Sciatic nerve (tissue), 2 donors: Measurements from ENCODE around the gene SERPINI1. TPM values are rescaled to one million over a fixed set of nuclear protein-coding genes. Genes with fewer than 3 reads are reported as not detected.

ENCODE experiments used
- ATAC-seq: fragments of 200-7000 bp; cut with Tn5 transposase; one replicate; pipeline ENCODE4 v1.9.1; 2020; ENCODE audit warnings: mild to moderate bottlenecking, moderate library complexity
- DNase-seq: peaks from one replicate; pipeline ENCODE4 v3.0.0-alpha.2; 2020; ENCODE audit warnings: low spot score
- intact Hi-C: fragments of 100-400 bp; cut with DNase I; formaldehyde crosslinking; loops from one replicate; pipeline ENCODE4 v1.14.2; 2022
- total RNA-seq: library from RNA; stranded (reverse); fragmentation: NEBNext Ultra II Directional; extraction: Animal tissue kit (Norgen Biotek cat#: 25700); gene quantifications from one replicate; pipeline ENCODE4 v1.2.1, GENCODE V29; 2021
- donor health status: DM: no; HTN: no; CAD: no.
- donor health status: DM: no; HTN: no; CAD: no.

Gene SERPINI1, protein sequence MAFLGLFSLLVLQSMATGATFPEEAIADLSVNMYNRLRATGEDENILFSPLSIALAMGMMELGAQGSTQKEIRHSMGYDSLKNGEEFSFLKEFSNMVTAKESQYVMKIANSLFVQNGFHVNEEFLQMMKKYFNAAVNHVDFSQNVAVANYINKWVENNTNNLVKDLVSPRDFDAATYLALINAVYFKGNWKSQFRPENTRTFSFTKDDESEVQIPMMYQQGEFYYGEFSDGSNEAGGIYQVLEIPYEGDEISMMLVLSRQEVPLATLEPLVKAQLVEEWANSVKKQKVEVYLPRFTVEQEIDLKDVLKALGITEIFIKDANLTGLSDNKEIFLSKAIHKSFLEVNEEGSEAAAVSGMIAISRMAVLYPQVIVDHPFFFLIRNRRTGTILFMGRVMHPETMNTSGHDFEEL
- 10.4 TPM for total RNA-seq

DNA sequence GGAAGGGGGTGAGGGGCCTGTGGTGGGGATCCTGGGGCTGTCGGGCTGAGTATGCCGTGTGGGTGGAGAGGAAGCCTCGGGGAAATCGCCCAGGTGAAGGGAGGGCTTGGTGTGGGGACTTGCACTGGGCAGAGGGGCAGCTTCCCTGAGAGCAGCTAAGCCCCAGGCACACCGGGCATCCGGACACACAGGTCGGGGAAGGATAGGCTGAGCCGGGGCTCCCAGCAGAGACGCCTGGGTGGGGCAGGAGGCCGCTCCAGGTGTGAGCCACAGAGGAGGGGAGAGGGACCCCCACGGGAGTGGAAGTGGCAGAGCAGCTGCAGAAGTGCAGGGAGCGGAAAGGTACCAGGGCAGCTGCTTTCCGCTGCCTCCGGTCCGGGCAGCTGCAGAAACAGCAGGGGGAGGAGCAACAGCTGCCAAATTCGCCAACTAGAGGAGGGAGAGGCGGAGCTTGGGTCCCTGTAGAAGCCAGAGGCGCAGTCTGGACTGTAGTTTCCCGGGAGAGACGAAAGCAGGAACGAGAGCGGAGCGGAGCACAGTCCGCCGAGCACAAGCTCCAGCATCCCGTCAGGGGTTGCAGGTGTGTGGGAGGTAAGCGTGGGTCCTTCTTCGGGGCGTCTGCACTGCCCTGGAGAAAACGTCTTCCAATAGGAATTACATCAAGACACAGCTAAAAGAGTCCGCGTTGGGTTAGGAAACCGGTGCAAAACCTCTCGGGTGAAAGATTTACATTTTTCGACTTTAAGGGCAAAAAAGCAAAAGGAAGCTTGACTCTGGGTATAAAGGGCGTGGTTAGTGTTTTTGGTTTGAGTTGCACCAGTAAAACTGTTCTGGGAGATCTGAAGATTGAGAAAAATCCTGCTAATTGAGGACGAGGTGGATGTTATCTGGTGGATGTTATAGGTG lies at the start of gene SERPINI1:
TSS of gene SERPINI1 (plus strand) at position 489 of the 906 bp plus-strand sequence. CDS start 53,408 bp downstream, outside the sequence.
- intact Hi-C loops: no loop called here
- DNase-seq: peak; percentile 88
- ATAC-seq: peak; percentile 95

DNA sequence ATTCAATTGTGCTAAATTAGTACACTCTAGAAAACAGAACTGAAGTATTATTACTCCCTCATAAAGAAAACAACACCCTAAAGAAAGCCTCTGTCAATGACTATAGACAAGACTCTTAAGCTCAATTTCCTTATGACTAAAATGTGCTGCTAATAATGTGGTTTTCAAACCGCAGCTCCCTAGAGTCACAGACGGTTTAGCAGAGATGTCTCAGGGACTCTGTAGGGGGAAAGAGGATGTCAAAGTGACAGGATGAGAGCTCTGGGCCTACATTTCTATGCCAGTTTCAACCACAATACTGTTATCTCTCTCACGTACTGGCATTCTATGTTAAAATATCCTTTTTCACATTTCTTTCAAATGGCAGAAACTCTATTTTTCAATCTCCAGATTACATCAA lies 44.2 kb upstream of the SERPINI1 start:
- intact Hi-C loops: no loop called here
- ATAC-seq (no peak), DNase-seq (no peak)

DNA sequence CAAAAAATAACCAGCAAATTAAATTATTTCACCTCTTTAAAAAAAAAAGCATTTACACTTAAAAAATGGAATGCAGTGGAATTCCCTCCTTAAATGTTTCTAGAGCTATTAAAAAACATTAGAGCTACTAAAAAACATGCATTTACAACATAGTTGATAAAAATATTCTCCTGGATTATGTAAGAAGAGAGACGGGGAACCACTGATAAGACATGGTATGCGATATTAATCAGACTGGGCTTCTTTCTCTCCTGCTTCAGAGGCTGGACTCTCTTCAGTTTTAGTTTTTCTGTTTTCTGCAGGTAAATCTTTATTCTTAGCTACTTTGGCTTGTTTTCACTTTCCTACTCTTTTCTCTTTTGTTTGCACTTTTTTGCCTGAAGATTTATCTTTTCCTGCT lies 41.4 kb upstream of the SERPINI1 start:
- ATAC-seq: no peak
- intact Hi-C loops: no loop called here

DNA sequence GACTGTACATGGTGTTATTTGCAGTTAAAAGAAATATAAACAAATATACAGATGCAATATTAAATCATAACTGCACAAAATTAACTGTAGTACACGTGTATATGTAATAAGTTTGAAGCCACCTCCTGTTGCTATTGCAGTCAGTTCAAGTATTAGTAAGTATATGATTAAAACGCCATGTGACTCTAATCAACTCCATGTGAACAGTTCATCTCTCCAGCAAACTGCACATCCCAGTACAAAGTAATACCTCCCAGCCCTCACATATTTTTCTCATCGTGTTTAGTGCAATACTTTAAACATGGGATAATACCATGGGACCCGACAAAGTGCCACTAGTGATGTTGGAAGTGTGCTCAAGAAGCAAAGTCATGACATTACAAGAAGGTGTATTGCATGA lies 35.5 kb upstream of the SERPINI1 start:
- DNase-seq: no peak
- no peak for ATAC-seq

More for the DNA sequence above, 41.4 kb upstream of the SERPINI1 start:
- no peak for DNase-seq

DNA sequence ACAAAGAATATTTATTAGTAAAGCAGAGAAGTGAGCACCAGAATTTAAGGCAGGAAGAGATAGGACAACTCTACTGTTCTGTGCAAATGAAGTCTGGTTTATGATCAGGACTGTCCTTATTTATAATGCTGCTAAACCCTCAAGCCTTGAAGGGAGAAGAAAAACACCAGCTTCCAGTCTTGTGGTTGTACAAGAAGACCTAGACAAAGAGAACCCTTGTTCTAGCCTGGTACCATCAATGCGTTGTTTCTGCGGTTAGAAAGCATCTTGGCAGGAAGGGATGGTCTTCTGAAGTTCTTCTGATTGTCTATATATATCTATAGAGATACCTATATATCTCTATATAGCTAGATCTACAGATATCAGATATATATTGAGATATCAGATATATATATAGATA lies 34.6 kb upstream of the SERPINI1 start:
- intact Hi-C loops: no loop called here
- no peak for ATAC-seq

More for the DNA sequence above, 35.5 kb upstream of the SERPINI1 start:
- intact Hi-C loops: no loop called here

DNA sequence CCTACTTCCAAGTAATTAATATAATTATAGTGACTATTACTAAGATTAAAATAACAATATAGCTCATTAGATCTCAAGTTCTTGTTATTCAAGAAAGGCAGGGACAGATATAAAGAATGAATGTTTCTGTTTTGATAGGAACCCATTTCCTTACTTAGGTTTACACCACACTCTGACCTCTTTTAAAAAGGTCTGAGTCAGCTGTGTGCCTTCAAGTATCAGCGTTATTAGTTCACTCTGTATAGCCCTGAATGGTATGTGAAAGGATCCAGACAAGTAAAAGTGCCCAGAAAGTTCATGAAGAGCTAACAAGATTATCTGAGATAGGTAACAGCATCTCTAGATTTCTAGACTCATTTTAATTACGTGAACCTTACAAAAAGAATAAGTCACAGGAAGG lies 29.7 kb upstream of the SERPINI1 start:
- intact Hi-C loops: no loop called here
- ATAC-seq: no peak

More for the DNA sequence above, 34.6 kb upstream of the SERPINI1 start:
- no peak for DNase-seq

DNA sequence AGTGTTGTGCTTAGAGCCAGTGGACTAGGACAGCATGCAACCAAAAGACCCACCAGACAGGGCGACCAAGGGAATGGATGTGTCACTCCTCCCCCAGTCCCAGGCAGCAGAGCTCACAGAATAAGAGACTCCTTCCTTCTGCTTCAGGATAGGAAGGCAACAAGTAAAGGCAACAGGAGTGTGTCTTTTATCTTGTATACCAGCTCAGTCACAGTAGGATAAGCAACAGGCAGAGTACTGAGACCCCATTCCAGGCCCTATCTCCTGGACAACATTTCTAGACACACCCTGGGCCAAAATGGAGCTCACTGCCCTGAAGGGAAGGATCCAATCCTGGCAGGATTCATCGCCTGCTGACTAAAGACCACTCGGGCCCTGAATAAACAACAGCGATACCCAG lies 25.8 kb upstream of the SERPINI1 start:
- DNase-seq (no peak), ATAC-seq (no peak)
- intact Hi-C loops: no loop called here

More for the DNA sequence above, 29.7 kb upstream of the SERPINI1 start:
- DNase-seq: no peak

DNA sequence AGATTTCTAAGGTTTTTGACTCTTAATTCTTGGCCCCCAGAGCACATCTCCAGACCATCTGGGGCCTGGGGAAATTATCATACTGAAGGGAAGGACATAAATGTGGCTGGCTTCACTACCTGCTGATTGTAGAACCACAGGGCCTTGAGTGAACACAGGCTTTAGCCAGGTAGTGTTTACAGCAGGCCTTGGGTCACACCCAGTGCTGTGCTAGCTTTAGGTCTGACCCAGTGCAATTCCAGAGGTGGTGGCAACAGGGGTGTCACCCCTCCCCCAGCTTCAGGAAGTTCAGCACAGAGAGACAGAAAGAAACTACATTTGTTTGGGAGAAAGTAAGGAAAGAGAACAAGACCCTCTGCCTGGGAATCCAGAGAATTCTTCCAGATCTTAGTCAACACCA lies 25.0 kb upstream of the SERPINI1 start:
- intact Hi-C loops: no loop called here
- no peak for DNase-seq

DNA sequence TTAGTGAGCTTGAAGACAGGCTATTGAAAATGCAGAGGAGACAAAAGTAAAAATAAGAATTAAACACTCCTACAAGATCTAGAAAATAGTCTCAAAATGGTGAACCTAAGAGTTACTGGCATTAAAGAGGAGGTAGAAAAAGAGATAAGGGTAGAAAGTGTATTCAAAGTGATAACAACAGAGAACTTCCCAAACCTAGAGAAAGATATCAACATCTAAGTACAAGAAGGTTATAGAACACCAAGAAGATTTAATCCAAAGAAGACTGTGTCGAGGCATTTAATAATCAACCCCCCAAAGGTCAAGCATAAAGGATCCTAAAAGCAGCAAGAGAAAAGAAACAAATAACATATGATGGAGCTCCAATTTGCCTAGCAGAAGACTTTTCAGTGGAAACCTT lies 24.1 kb upstream of the SERPINI1 start:
- intact Hi-C loops: no loop called here
- no peak for DNase-seq
- ATAC-seq: no peak

More for the DNA sequence above, 25.0 kb upstream of the SERPINI1 start:
- no peak for ATAC-seq

DNA sequence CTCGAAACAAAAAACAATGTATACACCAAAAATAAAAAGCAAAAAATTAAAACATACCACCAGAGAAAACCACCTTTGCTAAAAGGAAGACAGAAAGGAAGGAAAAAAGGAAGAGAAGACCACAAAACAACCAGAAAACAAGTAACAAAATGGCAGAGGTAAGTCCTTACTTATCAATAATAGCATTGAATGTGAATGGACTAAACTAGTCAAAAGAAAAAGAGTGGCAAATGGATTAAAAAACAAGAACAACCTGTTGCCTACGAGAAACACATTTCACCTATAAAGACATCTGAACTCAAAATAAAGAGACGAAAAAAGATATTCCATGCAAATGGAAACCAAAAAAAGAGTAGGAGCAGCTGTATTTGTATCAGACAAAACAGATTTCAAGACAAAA lies 23.1 kb upstream of the SERPINI1 start:
- ATAC-seq: no peak
- intact Hi-C loops: no loop called here
- no peak for DNase-seq

DNA sequence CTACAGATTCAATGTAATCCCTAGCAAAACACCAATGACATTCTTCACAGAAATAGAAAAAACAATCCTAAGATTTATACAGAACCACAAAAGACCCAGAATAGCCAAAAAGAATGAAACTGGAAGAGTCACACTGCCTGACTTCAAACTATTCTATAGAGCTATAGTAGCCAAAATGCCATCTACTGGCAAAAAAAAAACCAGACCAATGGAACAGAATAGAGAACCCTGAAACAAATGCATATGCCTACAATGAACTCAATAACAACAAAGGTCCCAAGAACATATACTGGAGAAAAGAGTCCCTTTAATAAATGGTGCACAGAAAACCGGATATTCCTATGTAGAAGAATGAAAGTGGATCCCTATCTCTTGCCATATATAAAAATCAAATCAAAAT lies 20.6 kb upstream of the SERPINI1 start:
- intact Hi-C loops: no loop called here
- DNase-seq: no peak
- ATAC-seq: no peak

DNA sequence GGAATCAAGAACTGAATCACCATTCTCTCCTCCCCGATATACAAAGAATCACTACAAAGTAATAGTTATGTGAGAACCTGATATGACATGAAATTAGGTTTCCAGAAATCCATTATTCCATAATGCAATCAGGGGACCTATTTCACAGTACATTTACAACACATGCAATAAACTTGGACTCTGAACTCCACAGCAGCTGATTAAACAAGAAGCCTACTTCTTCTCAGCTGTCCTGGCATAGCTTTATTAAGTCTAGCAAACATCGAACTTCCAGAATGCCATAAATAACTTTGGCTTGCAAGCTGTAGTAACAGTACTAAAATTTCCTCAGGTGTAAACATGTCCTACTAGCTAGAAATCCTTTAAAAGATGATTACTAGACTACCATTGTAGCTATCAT lies 18.6 kb upstream of the SERPINI1 start:
- intact Hi-C loops: no loop called here
- ATAC-seq (no peak), DNase-seq (no peak)

DNA sequence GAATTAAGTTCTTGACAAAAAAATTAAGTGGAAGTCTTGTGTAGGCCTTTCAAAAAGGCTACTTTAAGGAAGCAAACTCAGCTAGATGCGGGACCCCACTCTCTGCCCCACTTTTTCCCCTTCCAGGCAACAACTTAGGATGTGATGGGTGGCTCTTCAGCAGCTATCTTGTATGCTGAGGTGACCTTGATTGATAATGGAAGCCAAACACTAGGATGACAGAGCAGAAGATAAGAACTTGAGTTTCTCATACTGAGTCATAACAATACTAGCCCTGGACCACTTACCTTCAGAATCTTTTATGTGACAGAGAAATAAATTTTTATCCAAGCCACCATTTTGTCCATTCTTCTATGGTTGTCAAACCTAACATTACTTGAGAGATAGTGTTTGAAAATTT lies 16.9 kb upstream of the SERPINI1 start:
- intact Hi-C loops: no loop called here
- ATAC-seq: no peak
- no peak for DNase-seq

DNA sequence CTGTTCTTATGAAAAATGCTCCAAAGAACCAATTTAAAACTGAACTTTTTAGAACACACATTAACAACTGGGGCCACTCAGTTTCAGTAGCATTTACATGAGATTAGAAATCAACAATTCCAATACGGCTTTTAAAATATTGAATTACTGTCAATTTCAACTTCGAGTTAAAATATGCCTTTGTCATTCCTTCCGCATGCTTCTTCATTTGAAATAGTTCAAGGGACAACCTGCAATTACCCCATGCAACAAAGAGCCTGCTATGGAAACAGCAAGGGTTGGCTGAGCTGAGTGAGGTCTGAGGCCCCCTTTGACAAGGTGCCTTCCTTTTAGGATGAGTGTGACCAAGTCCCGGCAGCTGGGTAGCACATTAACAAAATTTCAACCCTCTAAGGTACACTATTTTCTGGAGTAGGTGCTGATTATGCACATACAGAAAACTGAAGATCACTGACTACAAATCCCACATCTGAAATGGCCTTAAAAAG lies 12.5 kb upstream of the SERPINI1 start:
- no peak for ATAC-seq

DNA sequence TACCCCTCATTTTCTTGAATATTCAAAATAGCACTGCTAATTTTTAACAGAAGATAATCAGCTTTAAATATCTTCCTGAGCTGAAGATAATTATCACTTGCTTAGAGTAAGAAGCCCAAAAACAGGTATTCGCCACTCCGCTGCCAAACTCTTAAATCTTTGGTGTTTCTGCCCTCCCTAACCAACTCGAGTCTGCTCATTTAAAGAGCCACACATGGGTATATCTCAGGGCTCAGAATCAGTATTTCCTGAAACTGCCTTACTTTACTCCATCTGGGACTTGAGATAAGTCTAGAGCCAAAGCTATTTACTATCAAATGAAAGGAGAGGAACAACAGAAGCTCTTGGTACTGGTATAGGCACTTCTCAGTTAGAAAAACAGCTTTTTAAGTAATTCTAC lies 11.6 kb upstream of the SERPINI1 start:
- DNase-seq: no peak
- intact Hi-C loops: no loop called here
- no peak for ATAC-seq

More for the DNA sequence above, 12.5 kb upstream of the SERPINI1 start:
- intact Hi-C loops: no loop called here
- no peak for DNase-seq

DNA sequence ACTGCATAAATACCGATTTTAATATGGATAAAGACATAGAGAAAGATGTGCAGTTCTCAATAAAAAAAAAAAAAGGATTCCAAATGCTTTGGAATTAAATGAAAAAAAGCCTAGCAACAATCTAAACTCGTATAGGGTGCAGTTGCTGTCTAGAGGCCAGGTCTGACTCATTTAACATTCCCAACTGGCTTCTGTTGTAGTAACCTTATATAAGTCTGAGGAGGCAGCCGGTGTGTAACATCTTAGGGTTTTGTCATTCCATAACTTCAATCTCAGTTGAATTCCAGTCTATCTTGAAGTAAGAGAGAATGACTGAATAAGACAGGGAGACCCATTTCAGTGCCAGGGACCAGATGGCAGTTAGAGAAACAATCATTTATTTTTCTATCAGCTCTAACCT lies 7.3 kb upstream of the SERPINI1 start:
- intact Hi-C loops: no loop called here
- DNase-seq (no peak), ATAC-seq (no peak)

DNA sequence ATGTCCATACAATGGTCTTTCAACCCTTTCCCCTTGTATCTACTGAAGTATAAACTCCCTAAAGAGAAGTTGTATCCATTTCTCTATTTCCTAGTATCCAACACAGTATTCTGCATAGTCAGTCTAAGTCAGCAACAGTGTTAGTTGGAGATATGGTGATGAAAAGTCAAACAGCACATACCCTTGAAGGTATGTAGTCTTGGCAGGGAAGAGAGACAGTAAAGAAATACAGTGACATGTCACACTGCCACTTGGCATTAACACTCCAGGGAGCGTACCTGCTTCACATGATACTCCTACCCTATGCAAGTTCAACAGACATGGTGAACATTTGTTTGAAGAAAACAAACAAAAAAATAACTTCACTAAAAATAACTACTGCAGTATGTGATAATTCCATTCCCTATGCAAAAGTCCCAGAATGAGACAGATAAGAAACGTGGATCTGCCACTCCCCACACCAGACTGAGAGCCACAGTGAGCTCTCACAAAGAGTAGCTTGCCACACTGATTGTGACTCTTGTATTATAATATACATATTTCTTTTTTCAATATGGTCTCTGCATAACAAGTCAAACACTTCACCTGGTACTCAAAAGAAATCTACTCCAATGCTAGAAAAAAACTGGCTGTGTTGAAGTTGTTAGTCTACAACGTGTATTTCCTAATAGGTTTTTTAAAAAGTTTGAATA lies 6.7 kb upstream of the SERPINI1 start:
- ATAC-seq (no peak), DNase-seq (no peak)
- intact Hi-C loops: no loop called here

DNA sequence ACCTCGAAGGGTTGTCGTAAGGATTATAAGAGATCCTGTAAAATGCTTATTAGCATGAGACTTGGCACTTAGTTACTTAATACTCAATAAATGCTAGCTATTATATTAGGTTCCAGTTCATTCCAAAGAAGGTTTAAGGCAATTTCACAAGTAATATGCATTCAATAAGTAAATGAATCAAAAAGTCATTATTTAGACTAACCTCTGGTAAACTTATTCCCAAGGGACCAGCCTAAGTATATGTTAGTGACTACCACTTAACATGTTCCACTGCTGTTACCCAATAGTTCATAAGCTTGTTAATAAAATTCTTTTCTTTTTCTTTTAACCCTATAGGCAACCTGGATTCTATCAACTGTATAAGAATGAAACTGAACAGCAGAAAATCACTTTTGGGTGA lies 5.9 kb upstream of the SERPINI1 start:
- intact Hi-C loops: no loop called here
- ATAC-seq: no peak
- DNase-seq: no peak

DNA sequence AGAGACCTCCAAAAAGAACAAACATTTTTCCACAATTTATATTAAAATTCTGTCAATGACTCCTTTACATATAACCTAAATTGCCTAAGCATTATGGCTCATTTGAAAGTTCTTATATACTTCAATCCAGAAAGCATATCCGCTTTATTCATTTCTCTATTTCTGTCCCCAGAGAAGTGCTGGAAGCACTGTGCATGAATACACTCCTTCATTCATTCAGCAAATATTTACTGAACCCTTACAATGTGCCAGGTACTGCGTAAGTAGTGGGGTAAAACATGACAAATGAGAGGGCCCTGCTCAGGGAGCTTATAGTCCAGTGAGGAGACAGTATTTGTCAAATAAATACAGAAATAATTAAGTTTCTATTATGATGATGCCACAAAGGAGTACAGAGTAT lies 4.1 kb upstream of the SERPINI1 start:
- no peak for ATAC-seq
- no peak for DNase-seq
- intact Hi-C loops: no loop called here
